Endothelial cell (in vitro differentiated cells): Measurements from ENCODE around the gene RRP12. TPM values are rescaled to one million over a fixed set of nuclear protein-coding genes. Genes with fewer than 3 reads are reported as not detected.

Experiments used
- DNase-seq: peaks from one replicate; pipeline ENCODE4 v3.0.0; 2021; ENCODE audit warnings: low spot score
- H3K27ac Mint-ChIP-seq: one replicate; pipeline ENCODE4 v1.8.0; 2021; ENCODE audit warnings: mixed read lengths, inconsistent platforms; ENCODE audit not compliant: unreplicated experiment
- H3K27me3 Mint-ChIP-seq: one replicate; pipeline ENCODE4 v1.8.0; 2021; ENCODE audit warnings: mild to moderate bottlenecking, moderate library complexity, mixed read lengths, inconsistent platforms; ENCODE audit not compliant: unreplicated experiment
- H3K36me3 Mint-ChIP-seq: one replicate; pipeline ENCODE4 v1.8.0; 2021; ENCODE audit warnings: mild to moderate bottlenecking, low read depth, mixed read lengths, inconsistent platforms; ENCODE audit not compliant: unreplicated experiment
- H3K4me1 Mint-ChIP-seq: one replicate; pipeline ENCODE4 v1.8.0; 2021; ENCODE audit warnings: mild to moderate bottlenecking, mixed read lengths, inconsistent platforms; ENCODE audit not compliant: unreplicated experiment
- H3K4me3 Mint-ChIP-seq: one replicate; pipeline ENCODE4 v1.8.0; 2021; ENCODE audit warnings: mild to moderate bottlenecking, mixed read lengths, inconsistent platforms; ENCODE audit not compliant: unreplicated experiment
- H3K9me3 Mint-ChIP-seq: one replicate; pipeline ENCODE4 v1.8.0; 2021; ENCODE audit warnings: mixed read lengths, inconsistent platforms; ENCODE audit not compliant: unreplicated experiment
- CTCF ChIP-seq: fragments of 200-600 bp; sonication (generic); IDR thresholded peaks from one replicate; pipeline ENCODE4 v1.5.0; 2021; ENCODE audit warnings: antibody characterized with exemption; ENCODE audit not compliant: unreplicated experiment
- total RNA-seq: library from RNA; stranded (reverse); fragmentation: NEBNext Ultra II Directional; extraction: Animal tissue kit (Norgen Biotek cat#: 25700); gene quantifications from one replicate; pipeline ENCODE4 v1.2.1, GENCODE V29; 2021; ENCODE audit not compliant: unreplicated experiment

Gene RRP12
- total RNA-seq, 1 donor from 2014 or later, result 19.5 TPM

GRCh38 chr10:97314671-97315070, 86.5 kb downstream of the RRP12 start:
- H3K27me3 Mint-ChIP-seq, result peaks cover 15% of the 10 kb centered on the region
- H3K36me3 Mint-ChIP-seq, result no peaks in the 10 kb centered on the region
- H3K4me3 Mint-ChIP-seq, result no peak overlapping the region
- H3K4me1 Mint-ChIP-seq, result peaks cover 14% of the 10 kb centered on the region
- no peak for DNase-seq
- no peaks in the 10 kb centered on the region for H3K9me3 Mint-ChIP-seq
- H3K27ac Mint-ChIP-seq, result no peak overlapping the region
- no peak for TF ChIP-seq CTCF

- Mint-ChIP-seq H3K9me3 (no peaks in the 10 kb centered on the region), H3K36me3 (no peaks in the 10 kb centered on the region), H3K4me1 (peaks cover 7% of the 10 kb centered on the region), H3K27ac (no peak overlapping the region), H3K4me3 (no peak overlapping the region), H3K27me3 (peaks cover 3% of the 10 kb centered on the region)
- DNase-seq, result no peak
- TF ChIP-seq CTCF, result no peak
These were observed 88.2 kb downstream of the RRP12 start for GRCh38 chr10:97312897-97313296.

GRCh38 chr10:97311111-97311626, 90.0 kb downstream of the RRP12 start:
- Mint-ChIP-seq H3K4me3 (no peak overlapping the region), H3K4me1 (no peaks in the 10 kb centered on the region), H3K27ac (no peak overlapping the region), H3K9me3 (no peaks in the 10 kb centered on the region), H3K36me3 (no peaks in the 10 kb centered on the region), H3K27me3 (no peaks in the 10 kb centered on the region)
- no peak for TF ChIP-seq CTCF
- DNase-seq, result no peak

- Mint-ChIP-seq H3K27ac (no peak overlapping the region), H3K4me1 (no peaks in the 10 kb centered on the region), H3K9me3 (no peaks in the 10 kb centered on the region), H3K36me3 (no peaks in the 10 kb centered on the region), H3K27me3 (no peaks in the 10 kb centered on the region), H3K4me3 (no peak overlapping the region)
- no peak for TF ChIP-seq CTCF
- no peak for DNase-seq
These were observed 93.0 kb downstream of the RRP12 start for GRCh38 chr10:97307866-97308780.

- H3K4me3 Mint-ChIP-seq, result no peak overlapping the region
- no peaks in the 10 kb centered on the region for H3K4me1 Mint-ChIP-seq
- H3K27ac Mint-ChIP-seq, result no peak overlapping the region
- no peaks in the 10 kb centered on the region for H3K9me3 Mint-ChIP-seq
- H3K27me3 Mint-ChIP-seq, result no peaks in the 10 kb centered on the region
- H3K36me3 Mint-ChIP-seq, result no peaks in the 10 kb centered on the region
- no peak for DNase-seq
- TF ChIP-seq CTCF, result no peak
These were observed 93.7 kb downstream of the RRP12 start for GRCh38 chr10:97307441-97307840.
